GM19238 (cell line): Measurements from ENCODE around the gene CD163.
"Not testable (repeated sequence)": the region's sequence is repeated elsewhere in the genome, so short reads cannot be mapped to it uniquely, and the experiment has no call there.

Experiments used
- DNase-seq: peaks from one replicate; pipeline ENCODE4 v3.0.0; 2011; ENCODE audit warnings: low spot score; ENCODE audit not compliant: insufficient read length

The CD163 gene

GRCh38 chr12:7450667-7451066 lies 52.9 kb downstream of the CD163 start:
- DNase-seq = no peak

- no peak for DNase-seq
These were observed 55.5 kb downstream of the CD163 start for GRCh38 chr12:7448099-7448498.

- no peak for DNase-seq
These were observed 59.0 kb downstream of the CD163 start for GRCh38 chr12:7444537-7444936.

GRCh38 chr12:7444076-7444475 lies 59.5 kb downstream of the CD163 start, which contains the start of gene CD163L1:
Gene CD163L1, minus strand, starts transcription at chr12:7444153. Its CDS starts 26 bp downstream, at chr12:7444127.
- no peak for DNase-seq

- no peak for DNase-seq
These were observed 62.4 kb downstream of the CD163 start for GRCh38 chr12:7441216-7441615.

GRCh38 chr12:7439579-7440505 lies 63.7 kb downstream of the CD163 start:
- no peak for DNase-seq

- not testable (repeated sequence) for DNase-seq
These were observed 65.1 kb downstream of the CD163 start for GRCh38 chr12:7438291-7438995.

GRCh38 chr12:7437494-7437893 lies 66.1 kb downstream of the CD163 start:
- not testable (repeated sequence) for DNase-seq

- no peak for DNase-seq
These were observed 68.9 kb downstream of the CD163 start for GRCh38 chr12:7434670-7435069.

GRCh38 chr12:7433276-7433822 lies 70.2 kb downstream of the CD163 start:
- no peak for DNase-seq

- no peak for DNase-seq
These were observed 71.4 kb downstream of the CD163 start for GRCh38 chr12:7431993-7432685.
